Activated naive CD8-positive, alpha-beta T cell treated with anti-CD3 and anti-CD28 coated beads, Interleukin-2, amount 50 U/mL, for 16 hours (primary cell): Measurements from ENCODE around the gene ABAT.
"Not testable (repeated sequence)": the region's sequence is repeated elsewhere in the genome, so short reads cannot be mapped to it uniquely, and the experiment has no call there.

ENCODE experiments used
- DNase-seq: peaks from one replicate; pipeline ENCODE4 v3.0.0-alpha.2; 2020; ENCODE audit warnings: low read depth, low spot score

Gene ABAT

GRCh38 chr16:8742068-8742467 lies 67.7 kb downstream of the ABAT start:
- no peak for DNase-seq

DNA sequence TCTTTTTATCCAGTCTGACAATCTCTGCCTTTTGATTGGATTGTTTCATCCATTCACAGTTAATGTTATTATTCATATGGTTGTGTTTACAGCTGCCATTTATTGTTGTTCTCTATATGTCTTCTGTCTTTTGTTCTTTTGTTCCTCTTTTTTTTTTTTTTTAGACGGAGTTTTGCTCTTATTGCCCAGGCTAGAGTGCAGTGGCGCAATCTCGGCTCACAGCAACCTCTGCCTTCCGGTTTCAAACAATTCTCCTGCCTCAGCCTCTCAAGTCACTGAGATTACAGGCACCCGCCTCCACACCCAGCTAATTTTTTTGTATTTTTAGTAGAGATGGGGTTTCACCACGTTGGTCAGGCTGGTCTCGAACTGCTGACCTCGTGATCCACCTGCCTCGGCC lies 74.5 kb downstream of the ABAT start:
- not testable (repeated sequence) for DNase-seq

GRCh38 chr16:8751481-8752311 lies 77.3 kb downstream of the ABAT start:
- DNase-seq, result no peak

DNA sequence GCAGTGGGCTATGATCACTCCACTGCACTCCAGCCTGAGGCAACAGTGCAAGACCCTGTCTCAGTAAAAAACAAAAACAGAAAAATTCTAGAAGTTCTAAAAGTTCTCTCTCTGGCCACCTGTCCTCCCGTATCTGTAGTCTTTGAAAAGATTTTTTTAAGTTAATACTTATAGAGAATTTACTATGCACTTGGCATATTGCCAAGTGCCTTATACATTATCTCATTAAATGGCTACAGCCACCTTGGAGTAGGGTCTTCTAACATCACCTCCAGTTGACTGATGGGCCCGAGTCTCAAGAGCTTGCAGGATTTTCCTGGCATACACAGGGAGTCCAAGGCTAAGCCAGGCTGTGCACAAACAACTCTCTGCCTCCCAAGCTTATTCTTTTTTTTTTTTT lies 78.3 kb downstream of the ABAT start:
- DNase-seq, result no peak

DNA sequence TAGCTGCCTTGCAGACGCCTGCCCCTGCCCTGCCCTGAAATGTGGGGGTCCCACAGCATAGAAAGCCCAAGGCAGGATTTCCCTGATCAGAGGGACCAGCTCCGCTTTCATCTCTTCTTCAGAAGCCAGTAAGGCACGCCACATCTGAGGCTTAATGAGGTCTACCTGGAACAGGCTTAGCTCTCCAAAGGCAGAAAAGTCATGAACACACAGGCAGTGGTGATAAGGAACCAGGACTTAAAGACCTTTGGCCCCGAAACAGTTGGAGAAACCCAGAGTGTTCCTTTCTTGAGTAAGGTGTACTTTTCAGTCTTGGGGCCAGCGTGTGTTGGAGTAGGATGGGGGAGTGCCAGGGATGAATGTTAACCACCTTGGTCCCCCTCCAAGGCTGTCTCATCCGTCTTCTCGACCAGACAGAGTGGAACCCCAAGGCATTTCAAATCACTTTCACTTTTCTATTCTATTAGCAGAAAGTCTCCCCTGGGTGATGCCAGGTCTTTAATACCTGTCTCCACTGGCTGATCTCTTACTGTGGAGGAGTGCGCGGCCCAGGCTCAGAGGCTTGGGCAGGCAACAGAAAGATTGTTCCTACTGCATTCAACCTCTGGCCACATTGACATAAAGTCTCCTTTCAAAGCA lies 79.1 kb downstream of the ABAT start:
- DNase-seq, result no peak

DNA sequence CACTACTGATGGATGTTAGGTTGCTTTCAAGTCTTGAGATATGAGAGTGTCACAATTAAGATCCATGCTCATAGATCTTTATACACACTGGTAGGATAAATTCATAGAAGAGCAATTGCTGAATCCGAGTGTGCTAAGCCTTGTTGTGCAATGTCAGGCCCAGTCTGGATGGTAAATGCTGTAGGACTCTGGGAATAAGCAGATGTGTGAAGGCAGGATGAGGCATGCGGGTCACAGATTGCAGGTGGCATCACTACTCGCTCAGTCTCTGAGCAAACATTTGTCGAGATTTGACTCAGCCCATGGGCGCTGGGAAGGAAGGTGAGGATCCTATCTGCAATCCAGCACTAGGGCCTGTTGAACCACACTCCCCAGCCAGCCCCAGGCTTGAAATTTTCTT lies 82.3 kb downstream of the ABAT start:
- DNase-seq, result no peak

DNA sequence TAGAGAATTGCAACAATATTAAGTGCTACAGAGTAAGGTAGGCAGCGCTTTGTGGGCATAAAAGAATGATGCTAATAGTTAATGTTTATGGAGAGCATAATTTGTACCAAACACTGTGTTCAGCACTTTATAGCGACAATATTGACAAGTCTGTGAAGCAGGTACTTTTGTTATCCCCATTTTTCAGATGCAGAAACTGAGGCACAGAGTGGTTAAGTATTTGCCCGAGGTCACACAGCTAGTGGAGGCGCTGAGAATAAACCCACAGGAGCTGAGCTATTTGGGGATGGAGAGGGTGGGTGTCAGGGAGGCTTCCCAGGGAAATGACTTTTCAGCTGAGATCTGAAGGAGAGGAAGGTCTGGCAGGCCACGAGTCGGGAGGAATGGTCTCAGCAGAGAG lies 83.6 kb downstream of the ABAT start:
- no peak for DNase-seq

DNA sequence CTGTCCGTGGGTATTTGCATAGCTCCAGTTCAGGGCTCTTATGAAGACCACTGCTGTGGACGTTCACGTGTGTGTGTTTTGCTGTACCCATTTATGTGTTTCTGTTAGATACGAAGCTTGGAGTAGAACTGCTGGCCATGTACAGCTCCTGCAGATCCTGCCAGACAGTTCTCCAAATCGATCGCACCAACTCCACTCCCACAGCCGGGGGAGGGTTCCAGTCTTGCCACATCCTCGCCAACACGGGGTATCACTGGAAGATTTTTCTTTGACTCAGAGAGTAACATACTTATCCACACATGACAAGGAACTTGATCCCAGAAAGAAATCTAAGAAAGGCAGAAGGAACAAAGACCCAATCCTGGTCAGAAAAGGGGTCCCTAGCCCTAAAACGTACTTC lies 85.6 kb downstream of the ABAT start:
- DNase-seq, result no peak

DNA sequence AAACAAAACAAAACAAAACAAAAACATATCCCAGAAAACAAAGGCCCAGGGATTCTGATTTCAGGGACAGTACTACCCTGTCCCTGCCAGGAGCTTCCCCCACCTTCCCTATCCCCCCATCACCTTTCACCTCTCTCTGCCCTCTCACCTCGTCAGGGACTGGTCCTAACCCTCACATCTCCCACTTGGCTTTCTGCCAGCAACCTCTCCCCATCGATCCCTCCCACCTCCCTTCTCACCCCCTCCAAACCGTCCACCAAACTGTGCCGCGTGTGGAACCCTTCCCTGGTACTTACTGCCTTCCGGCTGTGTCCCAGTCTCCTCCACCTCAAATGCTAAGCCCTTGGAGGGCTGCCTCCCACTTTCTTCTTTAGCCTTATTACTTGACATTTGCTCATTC lies 86.7 kb downstream of the ABAT start:
- DNase-seq, result no peak

DNA sequence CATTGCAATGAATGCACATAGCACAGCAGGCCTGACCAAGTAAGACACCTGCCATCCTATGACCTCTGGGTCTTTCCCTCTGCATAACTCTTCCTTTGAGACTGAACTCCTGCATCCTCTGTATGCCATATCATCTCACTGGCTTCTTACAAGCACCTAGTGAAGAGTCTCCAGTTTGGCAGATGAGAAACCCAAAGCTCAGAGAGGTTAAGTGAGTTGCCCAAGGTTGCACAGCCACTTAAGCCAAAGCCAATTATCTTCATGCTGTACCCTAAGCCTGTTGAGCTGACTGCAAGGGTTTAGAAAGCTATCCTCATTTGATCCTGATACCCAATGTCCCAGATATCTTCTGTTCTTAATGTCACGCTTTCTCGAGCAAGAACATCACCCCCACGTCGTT lies 87.8 kb downstream of the ABAT start:
- DNase-seq, result no peak

GRCh38 chr16:8763083-8763482 lies 88.7 kb downstream of the ABAT start:
- DNase-seq, result no peak

DNA sequence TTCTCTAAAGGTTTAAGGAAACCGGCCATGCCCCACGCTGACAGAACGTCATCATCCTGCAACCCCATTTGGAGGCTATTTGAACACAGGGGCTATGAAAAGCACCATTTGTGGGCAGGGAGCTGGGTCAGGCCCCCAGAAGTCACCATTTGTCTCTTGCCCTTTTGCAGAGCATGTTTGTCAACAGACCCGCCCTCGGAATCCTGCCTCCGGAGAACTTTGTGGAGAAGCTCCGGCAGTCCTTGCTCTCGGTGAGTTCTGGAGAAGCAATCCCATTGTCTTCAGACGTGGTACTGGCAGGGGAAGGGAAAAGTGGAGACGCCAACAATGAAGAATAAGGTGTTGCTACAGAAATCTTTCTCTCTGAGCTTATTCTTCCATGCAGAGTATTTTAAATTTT lies 89.5 kb downstream of the ABAT start:
- no peak for DNase-seq

- DNase-seq, result no peak
Observed at GRCh38 chr16:8764525-8765250, 90.3 kb downstream of the ABAT start.

GRCh38 chr16:8767176-8767575 lies 92.8 kb downstream of the ABAT start:
- DNase-seq, result no peak

DNA sequence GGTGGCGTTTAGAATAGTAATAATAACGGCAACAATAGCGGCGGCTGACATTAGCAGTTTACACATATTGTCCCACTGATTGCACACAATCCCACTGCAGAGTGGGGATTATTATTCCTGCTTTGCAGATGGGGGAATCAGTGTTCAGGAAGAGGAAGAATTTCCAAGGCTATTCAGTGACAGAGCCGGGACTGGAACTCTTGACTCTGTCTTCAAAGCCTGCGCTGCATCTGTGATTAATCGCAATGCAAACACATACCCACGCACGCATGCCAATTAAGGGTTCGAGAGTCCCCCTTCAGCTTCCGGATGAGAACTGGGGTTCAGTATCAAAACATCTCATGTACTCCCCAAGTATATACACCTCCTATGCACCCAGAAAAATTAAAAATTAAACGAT lies 93.9 kb downstream of the ABAT start:
- no peak for DNase-seq

DNA sequence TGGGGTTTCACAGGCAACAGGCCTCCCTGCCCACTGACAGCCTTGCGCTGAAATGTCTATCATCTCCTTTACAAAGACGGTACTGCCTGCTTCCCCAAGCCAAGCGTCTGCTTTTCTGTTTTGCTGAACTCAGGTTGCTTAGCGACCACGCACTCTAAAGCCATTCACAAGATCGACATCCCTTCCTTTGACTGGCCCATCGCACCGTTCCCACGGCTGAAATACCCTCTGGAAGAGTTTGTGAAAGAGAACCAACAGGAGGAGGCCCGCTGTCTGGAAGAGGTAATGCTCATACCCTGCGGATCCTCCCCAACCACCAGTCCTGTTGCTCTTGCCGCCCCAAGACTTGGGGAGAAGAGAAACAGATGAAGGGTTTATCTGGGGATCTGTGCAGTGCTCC lies 94.3 kb downstream of the ABAT start:
- DNase-seq, result no peak

GRCh38 chr16:8773537-8773936 lies 99.1 kb downstream of the ABAT start:
- DNase-seq, result no peak

- no peak for DNase-seq
Observed at GRCh38 chr16:8774208-8774607, 99.8 kb downstream of the ABAT start.

DNA sequence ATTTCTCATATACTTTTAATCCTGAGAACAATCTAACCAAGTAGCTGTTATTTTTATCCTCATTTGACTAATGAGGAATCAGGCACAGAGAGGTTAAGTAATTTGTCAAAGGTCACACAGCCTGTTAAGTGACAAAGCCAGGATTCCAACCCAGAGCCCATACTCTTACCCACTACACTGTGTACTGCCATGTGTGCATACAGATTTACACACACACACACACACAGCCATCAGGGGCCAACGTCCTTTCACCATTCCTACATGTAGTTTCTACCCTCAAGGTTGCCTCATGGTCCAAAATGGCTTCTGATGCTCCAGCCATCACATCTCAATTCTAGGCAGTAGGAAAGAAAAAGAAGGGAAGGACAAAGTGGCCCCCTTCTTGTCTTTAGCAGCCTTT lies 100.9 kb downstream of the ABAT start:
- no peak for DNase-seq

DNA sequence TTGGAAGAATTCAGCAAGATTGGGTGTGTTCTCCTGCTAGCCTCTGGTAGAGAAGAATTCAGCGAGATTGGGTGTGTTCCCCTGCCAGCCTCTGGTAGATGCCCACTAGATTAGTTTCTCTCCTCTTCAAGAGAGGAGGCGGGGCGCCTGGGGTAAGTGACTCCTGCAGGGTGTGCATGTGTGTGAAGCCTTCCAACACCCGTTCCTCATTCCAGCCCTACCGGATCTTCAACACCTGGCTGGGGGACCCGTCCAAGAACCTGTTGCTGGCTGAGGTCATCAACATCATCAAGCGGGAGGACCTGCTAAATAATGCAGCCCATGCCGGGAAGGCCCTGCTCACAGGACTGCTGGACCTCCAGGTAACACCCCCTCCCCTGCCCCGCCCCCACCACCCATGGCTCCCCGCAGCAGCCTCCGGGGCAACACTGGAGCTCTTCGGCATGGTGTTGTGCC lies 101.7 kb downstream of the ABAT start:
- no peak for DNase-seq

DNA sequence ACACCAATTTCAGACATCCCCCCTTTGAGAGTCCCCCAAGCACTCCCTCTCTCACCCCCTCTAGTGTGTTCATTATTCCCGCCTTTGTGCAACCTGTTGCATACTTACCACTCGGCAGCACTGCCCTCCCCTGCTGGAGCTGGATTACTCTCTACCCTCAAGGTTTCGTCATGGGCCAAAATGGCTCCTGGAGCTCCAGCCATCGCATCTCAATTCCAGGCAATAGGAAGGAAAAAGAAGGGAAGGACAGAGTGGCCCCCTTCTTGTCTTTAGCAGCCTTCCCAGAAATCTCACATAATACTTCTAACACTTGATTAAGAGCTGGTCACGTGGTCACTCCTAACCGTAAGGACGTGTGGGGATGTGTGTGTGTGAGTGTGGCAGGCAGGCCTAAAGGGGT lies 102.8 kb downstream of the ABAT start:
- DNase-seq, result no peak

DNA sequence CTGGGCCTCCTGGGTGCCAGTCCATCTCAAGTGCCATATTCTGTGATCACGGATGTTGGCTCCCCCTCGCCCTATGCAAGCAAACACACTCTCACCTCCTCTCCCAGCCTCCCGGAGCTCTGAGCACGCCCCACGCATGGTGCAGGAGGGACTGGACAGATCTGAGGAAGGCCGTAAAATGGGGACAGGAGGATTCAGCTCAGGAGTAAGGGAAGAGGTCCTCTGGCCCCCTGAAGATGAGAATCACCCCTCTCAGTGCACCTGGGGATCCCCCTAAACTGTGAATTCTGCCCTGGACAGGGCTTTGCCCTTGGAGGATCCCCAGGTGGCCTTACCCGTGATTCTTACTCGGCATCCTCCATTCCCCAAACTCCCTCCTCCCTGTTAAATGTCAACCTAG lies 107.4 kb downstream of the ABAT start:
- DNase-seq, result no peak

GRCh38 chr16:8782673-8783072 lies 108.3 kb downstream of the ABAT start:
- DNase-seq, result no peak
